Stimulated activated CD8-positive, alpha-beta memory T cell treated with anti-CD3 and anti-CD28 coated beads, Interleukin-15, amount 100 ng/mL, for 24 hours (primary cell): Measurements from ENCODE around the gene GNAI3.

Source experiments
- DNase-seq: peaks from one replicate; pipeline ENCODE4 v3.0.0-alpha.2; 2020; ENCODE audit warnings: low read depth

The GNAI3 gene

DNA sequence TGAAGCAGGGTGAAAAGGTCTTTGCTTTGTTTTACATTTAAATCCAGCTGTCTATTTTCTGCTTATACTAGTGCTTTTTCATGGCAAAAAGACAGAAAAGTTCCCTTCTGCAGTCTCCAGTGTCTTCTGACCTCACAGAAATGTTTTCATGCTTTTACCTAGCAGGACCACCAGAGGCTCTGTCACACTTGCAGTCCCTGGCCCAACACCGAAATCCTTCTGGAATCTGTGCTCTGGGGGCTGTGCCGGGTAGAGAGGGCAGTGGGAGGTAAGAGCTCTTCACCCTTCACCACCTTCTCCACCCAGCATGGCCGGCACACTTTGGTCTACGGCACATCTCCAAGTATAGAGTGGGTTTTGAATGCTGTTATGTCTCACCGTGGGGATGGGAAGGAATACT lies 50.2 kb downstream of the GNAI3 start:
- DNase-seq = no peak

DNA sequence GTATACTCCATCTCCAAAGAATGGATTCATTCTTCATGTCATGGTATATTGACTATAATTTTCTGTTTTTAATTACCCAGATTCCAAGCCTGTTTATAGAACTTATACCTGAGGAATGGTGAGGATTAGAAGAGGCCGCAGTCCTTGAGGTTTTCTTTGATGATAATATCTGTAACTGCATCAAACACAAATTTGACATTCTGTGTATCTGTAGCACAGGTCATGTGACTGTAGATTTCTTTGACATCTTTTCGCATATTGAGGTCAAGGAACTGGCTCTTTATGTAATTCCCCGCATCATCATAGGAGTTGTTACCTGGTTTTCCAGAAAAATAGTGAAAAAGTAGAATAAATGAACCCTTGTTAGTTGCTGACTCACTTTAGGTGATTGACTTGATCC lies 54.8 kb downstream of the GNAI3 start:
- no peak for DNase-seq

DNA sequence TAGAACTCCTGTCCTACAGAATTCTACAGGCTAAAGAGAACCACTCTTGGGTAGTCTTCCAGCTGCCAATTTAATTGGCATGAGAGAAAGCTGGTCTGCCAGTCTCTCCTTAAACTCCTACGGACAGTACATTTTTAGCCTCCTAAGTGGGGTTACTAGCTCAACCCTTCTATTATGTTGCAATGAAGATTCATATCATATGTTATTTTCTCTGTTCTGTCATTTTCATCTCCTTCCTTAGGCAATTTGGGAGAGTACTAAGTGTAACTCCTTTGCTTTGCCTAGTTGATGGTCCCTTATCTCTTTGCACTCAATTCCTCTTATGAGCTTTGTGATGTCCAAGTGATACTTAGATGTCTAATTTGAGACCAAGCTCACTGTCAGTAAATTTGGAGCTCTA lies 57.0 kb downstream of the GNAI3 start:
- no peak for DNase-seq

- DNase-seq = no peak
Observed at GRCh38 chr1:109609881-109610280, 61.5 kb downstream of the GNAI3 start.

GRCh38 chr1:109610609-109611307 lies 62.3 kb downstream of the GNAI3 start:
- no peak for DNase-seq

GRCh38 chr1:109611308-109611990 lies 63.0 kb downstream of the GNAI3 start:
- no peak for DNase-seq

- DNase-seq = no peak
Observed at GRCh38 chr1:109613361-109614147, 65.1 kb downstream of the GNAI3 start.

- no peak for DNase-seq
Observed at GRCh38 chr1:109615879-109616278, 67.5 kb downstream of the GNAI3 start.

DNA sequence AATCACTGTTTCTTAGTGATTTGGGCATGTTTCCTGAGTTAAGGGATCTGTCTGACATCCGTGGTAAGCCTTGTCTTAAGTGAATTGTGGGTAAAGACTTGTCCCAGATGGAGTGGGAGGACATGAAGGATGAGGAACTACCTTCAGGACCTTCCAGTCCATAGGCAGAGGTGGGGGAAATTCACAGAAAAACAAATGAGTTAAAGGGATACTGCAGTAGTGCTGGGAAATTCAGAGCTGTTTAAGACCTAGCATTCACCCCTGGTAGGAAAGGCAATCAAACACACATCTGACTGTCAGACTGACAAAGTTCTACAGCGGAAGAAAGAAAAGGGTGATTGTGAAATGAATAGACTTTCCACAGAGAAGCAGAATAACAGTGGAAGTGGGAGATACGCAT lies 68.0 kb downstream of the GNAI3 start:
- DNase-seq = no peak

GRCh38 chr1:109617291-109617801 lies 68.9 kb downstream of the GNAI3 start:
- no peak for DNase-seq

- DNase-seq = no peak
Observed at GRCh38 chr1:109618661-109619575, 70.5 kb downstream of the GNAI3 start.

GRCh38 chr1:109619576-109620400 lies 71.4 kb downstream of the GNAI3 start, which contains the start of the genes AMPD2 and GNAT2:
Gene AMPD2, plus strand, starts transcription at chr1:109619837. Its CDS starts 1,339 bp downstream, at chr1:109621176.
Gene GNAT2, minus strand, starts transcription at chr1:109619616. Its CDS starts 6,746 bp downstream, at chr1:109612870.
- DNase-seq = peak; percentile 59

DNA sequence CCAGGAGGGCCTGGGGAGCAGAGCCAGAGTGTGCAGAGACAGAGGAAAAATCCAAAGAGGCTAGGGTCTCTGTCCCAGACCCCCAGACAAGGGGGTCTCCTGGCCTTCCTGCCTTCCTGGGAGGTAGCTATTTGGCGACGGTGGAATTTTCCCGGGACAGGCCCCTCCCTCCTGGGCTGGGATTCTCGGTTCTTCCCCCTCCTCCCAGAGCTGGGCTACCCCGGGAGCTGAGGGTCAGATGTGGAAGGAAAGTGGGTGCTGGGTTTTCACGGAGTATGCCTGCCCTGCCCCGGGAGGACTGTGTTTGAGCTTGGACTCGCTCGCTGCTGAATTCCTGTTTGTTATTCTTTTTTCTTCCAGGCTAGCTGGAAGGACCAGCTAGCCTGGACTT lies 72.0 kb downstream of the GNAI3 start:
- DNase-seq = no peak

- DNase-seq = peak; percentile 84
Observed at GRCh38 chr1:109620841-109621286, 72.4 kb downstream of the GNAI3 start.

DNA sequence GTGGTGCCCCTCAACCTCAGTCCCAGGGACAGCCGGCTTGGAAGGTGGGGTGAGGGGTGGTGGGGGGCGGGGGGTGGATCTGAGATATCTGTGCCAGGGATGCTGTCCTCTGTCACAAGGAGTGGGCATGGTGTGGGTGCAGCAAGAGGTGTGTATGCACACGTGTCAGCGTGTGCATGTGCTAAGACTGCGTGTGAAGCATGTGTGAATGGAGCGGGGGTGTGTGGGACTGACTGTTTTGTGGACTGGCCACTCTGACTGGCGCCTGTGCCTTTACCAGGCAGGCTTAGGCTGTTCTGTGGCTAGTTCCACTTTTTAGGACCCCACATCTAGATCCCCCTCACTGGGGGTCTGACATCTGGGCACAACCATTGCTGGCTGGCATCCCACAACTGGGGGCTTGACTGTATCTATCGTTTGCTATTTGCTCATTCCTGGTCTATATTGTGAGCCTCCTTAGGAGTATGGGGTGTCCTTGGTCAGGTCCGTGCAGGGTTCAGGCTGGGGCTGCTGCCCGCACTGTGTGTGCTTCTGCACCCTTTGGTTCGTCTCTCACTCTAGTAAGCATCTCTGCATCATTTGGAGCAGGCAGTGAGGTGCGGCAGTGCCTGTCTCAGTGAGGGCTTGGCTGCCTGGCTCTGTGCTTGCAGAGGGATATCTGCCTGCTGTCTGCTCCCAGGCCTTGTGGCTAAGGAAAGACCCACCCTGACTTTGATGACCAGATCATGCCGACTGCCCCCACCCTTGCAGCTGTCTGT lies 73.1 kb downstream of the GNAI3 start:
- DNase-seq = no peak

DNA sequence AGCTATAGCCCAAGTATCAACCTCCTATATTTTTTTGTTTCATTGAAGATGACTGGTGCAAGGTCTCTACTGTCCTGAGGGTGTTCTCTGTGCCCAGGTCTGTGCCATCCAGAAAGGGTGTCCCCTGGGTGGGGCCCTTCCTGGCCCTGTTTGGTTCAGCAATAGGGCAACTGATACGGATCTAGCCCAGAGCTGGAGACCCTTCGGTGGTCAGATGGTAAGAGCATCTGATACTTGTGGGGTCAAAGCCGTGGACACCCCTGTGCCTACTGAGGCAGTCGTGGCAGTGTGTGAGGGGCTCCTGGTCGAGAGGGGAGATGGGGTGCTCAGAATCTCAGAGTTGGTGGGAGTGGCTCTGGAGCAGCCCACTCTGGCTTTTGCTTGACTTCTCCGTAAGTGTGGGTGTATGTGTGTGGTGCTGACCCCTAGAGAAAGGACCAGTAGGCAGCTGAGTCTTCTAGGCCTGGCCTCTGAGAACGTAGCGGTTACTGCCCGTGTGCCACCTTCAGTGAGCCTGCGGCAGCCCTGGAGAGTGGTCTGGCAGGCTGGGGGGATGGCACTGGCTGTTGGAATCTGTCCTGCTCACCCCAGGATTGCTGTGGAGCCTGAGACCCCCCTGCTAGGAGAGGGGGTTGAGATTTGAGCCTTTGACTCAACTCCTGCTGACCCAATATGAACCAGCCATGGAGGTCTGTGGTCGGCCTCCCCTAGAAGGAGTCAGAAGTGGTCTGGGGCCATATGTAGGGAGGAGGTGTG lies 73.9 kb downstream of the GNAI3 start:
- DNase-seq = no peak

DNA sequence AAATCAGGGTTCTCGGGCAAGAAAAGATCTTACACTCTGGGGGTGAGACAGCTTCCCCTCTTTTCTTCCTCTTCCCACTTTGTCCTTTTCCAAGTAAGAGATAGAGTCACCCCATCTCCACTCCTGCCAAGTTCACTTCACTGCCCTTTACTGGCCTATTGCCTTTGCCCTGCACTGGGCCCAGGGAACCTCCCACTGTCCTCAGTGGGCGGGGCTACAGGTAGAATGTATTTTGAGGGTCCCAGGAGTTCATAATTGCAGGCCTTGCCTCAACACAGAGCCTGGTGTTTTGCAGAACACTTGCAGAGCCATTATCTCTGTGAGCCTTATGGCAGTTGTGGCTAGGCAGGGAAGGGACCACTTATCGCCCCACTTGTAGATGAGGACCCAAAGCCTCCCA lies 74.5 kb downstream of the GNAI3 start:
- no peak for DNase-seq

GRCh38 chr1:109623601-109624161 lies 75.3 kb downstream of the GNAI3 start:
- DNase-seq = no peak
